K562 treated with DMSO at 1 percent for 24 hours (cell line): ENCODE data around the gene ZNF525. TPM values are rescaled to one million over a fixed set of nuclear protein-coding genes. Genes with fewer than 3 reads are reported as not detected.

ENCODE experiments used
- total RNA-seq: library from RNA; unstranded; fragments of 300-600 nt; gene quantifications from 2 replicates; pipeline ENCODE4 v1.2.3, GENCODE V29; 2022; ENCODE audit warnings: low read depth; ENCODE audit not compliant: insufficient read depth

The ZNF525 gene
- 1.8 and 4.8 TPM in 2 replicates for total RNA-seq

DNA sequence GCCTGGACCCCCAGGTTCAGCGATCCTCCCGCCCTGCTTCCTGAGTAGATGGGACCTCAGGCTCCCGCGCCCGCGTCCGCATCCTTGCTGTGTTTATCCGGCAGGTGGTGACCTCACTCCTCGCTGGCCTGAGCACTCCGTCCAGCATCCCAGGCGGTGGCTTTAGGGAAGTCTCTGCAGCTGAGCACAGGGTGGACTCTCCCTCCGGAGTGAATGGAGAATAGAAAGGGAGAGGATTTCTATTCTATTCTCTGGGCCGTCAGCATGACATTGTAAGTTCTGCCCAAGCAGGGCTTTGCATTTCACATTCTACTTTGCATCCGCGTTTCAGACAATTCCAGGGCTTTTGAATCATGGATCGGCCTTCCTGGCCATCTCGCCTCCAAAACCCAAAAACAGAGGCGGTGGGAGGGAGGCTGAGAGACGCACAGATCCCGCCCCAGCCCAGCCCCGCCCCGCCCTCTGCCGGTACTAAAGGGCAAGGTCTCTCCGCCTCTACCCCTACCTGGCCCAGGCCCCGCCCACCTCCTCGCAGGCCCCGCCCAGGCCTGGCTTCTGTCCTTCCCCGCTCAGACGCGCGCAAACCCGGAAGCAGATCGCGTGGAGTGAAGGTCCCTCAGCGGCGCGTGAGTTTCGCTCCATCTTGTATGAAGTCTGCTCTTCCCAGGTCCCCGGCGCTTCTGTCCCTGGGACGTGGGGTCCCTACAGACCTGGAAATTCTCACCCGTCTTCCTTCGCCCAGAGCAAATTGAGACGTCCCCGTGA lies at the start of gene ZNF525:
Gene ZNF525, plus strand, starts transcription at position 572 of the 765 bp plus-strand sequence. CDS start 6,577 bp downstream, outside the sequence.

DNA sequence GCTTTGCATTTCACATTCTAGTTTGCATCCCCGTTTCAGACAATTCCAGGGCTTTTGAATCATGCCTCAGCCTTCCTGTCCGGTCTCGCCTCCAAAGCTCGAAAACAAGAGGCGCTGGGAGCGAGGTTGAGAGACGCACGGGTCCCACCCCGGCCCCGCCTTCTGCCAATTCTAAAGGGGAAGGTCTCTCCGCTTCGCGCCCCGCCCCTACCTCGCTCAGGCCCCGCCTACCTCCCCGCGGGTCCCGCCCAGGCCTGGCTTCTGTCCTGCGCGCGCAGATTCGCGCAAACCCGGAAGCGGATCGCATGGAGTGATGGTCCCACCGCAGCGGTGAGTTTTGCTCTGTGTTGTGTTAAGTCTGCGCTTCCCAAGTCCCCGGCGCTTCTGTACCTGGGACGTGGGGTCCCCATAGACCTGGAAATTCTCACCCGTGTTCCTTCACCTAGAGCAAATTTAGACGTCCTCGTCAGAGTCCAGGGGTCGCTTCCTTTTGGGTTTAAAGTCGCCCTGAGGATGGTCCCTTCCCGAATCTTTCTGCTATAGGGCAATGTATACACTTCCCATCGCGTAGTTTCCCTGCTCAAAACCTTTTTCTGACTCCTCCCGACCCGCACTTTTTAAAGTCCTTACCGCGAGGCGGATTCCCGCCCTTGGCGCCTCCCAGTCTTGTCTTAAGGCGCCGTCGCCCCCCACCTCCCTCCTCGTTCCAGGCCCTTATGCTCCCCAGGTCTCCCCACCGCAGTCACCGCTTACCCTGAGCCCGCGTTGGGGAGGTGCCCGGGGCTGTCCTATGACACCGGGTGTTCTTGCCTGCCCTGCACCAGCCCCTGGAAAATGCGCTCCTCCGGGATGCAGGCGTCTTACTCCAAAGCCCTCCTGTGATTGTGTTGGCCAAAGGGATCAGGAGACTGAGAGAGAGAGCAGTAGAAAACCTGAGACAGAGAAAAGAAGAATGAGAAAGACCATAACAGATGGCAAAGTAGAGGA lies 31.7 kb upstream of the ZNF525 start, which contains the start of gene ZNF845:
Gene ZNF845, plus strand, starts transcription at position 287 of the 987 bp plus-strand sequence. CDS start 7,559 bp downstream, outside the sequence.

DNA sequence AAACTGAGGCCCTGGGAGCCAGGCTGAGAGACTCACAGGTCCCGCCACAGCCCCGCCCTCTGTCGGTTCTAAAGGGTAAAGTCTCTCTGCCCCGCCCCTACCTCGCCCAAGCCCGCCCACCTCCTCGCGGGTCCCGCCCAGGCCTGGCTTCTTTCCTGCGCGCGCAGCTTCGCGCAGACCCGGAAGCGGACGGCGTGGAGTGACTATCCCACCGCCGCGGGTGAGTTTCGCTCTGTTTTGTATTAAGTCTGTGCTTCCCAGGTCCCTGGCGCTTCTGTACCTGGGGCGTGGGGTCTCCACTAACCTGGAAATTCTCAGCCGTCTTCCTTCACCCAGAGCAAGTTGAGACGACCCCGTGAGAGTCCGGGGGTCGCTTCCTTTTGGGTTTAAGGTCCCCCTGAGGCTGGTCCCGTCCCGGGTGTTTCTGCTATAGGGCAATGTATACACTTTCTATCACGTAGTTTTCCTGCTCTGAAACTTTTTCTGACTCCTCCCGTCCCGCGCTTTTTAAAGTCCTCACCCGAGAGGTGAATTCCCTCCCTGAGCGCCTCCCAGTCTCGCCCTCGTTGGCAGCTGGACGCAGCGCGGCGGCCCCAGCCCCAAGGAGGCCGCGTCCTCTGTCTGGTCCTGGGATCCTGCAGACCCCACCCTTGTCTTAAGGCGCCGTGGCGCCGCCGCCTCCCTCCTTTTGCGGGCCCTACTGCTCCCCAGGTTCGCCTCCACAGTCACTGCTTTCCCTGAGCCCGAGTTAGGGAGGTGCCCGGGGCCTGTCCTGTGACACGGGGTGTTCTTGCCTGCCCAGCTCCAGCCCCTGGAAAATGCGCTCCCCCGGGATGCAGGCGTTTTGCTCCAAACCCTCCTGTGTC lies 29.7 kb downstream of the ZNF525 start, which contains the start of gene ZNF765:
Gene ZNF765, plus strand, starts transcription at position 176 of the 866 bp plus-strand sequence. CDS start 2,867 bp downstream, outside the sequence.

DNA sequence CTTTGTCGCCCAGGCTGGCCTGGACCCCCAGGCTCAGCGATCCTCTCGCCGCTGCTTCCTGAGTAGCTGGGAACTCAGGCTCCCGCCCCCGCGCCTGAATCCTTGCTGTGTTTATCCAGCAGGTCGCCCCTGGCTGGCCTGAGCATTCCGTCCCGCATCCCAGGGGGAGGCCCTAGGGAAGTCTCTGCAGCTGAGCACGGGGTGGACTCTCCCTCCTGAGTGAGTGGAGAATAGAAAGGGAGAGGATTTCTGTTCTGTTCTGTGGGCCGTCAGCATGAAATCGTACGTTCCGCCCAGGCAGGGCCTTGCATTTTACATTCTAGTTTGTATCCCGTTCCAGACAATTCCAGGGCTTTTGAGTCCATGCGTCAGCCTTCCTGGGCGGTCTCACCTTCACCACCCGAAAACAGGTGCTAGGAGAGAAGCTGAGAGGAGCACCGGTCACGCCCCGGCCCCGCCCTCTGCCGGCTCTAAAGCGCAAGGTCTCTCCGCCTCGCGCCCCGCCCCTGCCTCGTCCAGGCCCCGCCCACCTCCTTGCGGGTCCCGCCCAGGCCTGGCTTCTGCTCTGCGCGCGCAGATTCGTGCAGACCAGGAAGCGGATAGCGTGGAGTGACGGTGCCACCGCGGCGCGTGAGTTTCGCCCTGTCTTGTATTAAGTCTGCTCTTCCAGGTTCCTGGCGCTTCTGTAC lies 66.0 kb downstream of the ZNF525 start, which contains the start of gene ZNF761:
Gene ZNF761, plus strand, starts transcription at position 586 of the 689 bp plus-strand sequence. CDS start 15,285 bp downstream, outside the sequence.

Other genes starting within 250 kb of the ZNF525 start
- gene ZNF415, start 232.8 kb upstream of the ZNF525 start, total RNA-seq: not detected in 2 replicates
- gene ZNF347, start 206.7 kb upstream of the ZNF525 start, total RNA-seq: 2.3 and 2.6 TPM in 2 replicates
- gene ZNF665, start 172.3 kb upstream of the ZNF525 start, total RNA-seq: 3.1 and 3.9 TPM in 2 replicates
- 0.30 and 1.5 TPM in 2 replicates for gene ZNF677, start 110.8 kb upstream of the ZNF525 start, total RNA-seq
- not detected in 2 replicates for gene VN1R2, start 107.4 kb upstream of the ZNF525 start, total RNA-seq
- gene VN1R4, start 98.0 kb upstream of the ZNF525 start, total RNA-seq: not detected in 2 replicates
- 2.2 and 2.7 TPM in 2 replicates for gene ZNF845, start 32.0 kb upstream of the ZNF525 start, total RNA-seq
- 4.2 and 5.0 TPM in 2 replicates for gene ZNF765, start 29.4 kb downstream of the ZNF525 start, total RNA-seq
- 6.8 and 8.5 TPM in 2 replicates for gene ZNF761, start 66.3 kb downstream of the ZNF525 start, total RNA-seq
- 2.0 and 2.2 TPM in 2 replicates for gene ZNF813, start 102.0 kb downstream of the ZNF525 start, total RNA-seq
- 2.3 and 4.3 TPM in 2 replicates for gene ZNF331, start 172.4 kb downstream of the ZNF525 start, total RNA-seq